ENCODE measurements around the gene TFIP11.
"Not testable (repeated sequence)": the region's sequence is repeated elsewhere in the genome, so short reads cannot be mapped to it uniquely, and the experiment has no call there.

TFIP11 gene

DNA sequence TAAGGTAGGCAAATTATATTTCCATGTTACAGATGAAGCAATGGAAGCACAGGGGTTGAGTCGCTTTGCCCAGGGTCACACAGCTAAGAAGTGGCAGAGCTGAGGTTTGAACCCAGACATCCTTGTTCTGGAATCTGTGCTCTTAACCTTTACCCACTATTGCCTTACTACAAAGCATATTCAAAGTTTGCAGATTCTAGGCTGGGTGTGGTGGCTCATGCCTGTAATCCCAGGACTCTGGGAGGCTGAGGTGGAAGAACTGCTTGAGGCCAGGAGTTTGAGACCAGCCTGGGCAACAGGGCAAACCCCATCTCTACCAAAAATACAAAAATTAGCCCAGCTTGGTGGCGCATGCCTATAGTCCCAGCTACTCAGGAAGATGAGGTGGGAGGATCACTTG is 27.8 kb upstream of the TFIP11 start:
- no peak for DNase-seq

DNA sequence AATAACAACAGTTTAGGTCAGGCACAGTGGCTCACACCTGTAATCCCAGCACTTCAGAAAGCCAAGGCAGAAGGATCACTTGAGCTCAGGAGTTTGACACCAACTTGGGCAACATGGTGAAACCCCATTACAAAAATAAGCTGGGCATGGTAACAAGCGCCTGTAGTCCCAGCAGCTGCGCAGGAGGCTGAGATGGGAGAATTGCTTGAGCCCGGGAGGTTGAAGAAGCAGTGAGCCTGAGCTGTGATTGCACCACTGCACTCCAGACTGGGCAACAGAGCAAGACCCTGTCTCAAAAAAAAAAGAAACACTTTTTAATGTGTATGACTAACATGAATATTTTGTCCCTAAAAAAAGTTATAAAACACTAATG is 24.5 kb upstream of the TFIP11 start:
- no peak for DNase-seq

GRCh38 chr22:26536056-26536761 is 23.9 kb upstream of the TFIP11 start:
- no peak for DNase-seq

- no peak for DNase-seq
Observed at GRCh38 chr22:26535603-26535908, 23.3 kb upstream of the TFIP11 start.

GRCh38 chr22:26534874-26535602 is 22.8 kb upstream of the TFIP11 start:
- DNase-seq, result no peak

DNA sequence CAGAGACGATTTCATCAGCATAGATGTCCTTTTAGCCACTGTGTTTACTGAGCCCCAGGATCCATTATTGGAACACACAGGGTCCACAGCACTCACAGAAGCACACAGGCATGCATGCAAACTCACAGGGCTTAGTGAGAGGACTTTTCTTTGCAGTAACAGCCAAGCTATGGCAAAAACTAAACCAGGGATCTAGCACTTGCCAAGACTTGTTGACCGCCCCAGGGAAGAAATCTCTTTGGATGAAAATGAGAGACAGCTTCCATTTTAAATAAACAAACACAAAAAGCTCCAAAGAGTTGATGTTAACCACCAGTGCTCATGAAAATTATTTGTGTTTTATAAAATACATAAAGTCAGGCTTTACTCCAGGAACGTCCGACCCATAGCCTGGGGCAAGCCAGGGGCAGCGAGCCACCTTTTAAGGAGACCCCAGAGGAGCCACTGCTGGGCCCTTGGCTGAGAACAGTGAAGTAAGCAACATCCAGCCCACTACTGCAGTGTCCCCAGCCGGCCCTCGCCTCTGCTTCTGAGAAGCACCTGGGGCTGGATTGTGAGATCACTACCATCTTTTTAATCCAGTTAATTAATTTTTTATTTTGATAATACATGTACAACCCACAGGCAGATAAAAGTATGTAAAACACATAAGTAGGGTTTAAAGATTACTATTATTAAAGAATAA is 22.0 kb upstream of the TFIP11 start:
- DNase-seq, result no peak

- DNase-seq, result no peak
Observed at GRCh38 chr22:26529345-26529744, 17.1 kb upstream of the TFIP11 start.

- DNase-seq, result not testable (repeated sequence)
Observed at GRCh38 chr22:26528518-26528917, 16.2 kb upstream of the TFIP11 start.

GRCh38 chr22:26527574-26528465 is 15.5 kb upstream of the TFIP11 start:
- no peak for DNase-seq

- no peak for DNase-seq
Observed at GRCh38 chr22:26527167-26527566, 14.9 kb upstream of the TFIP11 start.

GRCh38 chr22:26525946-26526564 is 13.8 kb upstream of the TFIP11 start:
- no peak for DNase-seq

DNA sequence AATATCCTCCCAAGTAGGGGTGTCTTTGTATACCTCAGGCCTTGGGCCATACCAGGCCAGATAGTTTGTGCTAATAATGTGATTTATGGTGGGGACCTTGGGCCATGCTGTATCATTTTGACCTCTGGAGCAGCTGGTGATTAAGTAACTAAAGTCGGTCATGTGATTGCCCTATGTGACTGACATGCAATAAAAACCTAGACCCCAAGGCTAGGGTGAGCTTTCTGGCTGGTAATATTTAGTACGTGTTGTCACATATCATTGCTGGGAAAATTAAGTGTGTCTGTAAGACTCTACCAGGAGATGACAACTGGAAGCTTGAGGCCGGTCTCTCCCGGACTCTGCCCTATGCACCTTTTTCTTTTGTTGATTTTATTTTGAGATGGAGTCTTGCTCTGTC is 12.6 kb upstream of the TFIP11 start:
- no peak for DNase-seq

DNA sequence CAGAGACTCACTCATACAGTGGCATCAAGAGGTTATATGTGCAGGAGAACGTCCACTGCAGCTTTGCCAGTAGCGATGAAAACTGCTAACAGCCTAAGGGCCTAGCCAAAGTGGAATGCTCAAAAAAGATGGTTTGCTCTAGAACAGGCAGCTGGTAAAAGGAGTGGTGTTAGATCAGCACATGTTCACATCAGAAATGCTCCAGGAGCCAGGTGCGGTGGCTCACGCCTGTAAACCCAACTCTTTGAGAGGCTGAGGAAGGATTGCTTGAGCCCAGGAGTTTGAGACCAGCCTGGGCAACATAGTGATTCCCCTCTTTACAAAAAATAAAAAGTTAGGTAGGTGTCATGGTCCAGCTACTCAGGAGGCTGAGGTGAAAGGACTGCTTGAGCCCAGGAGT is 10.3 kb upstream of the TFIP11 start:
- DNase-seq, result no peak

GRCh38 chr22:26522012-26522411 is 9.7 kb upstream of the TFIP11 start:
- no peak for DNase-seq

DNA sequence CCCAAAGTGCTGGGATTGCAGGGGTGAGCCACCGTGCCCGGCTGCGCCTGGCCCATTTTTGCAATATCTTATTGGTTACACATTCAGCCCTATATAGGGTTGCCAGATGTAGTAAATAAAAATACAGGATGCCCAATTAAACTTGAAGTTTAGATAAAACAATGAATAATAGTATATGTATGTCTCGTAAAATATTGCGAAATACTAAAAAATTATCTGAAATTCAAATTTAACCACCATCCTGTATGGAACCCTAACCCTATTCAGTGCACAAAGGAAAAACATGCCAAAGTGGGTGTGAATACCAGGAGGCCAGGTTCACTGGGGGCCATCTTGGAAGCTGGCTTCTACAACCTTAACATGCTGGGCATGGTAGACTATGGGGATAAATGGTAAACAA is 5.2 kb upstream of the TFIP11 start:
- no peak for DNase-seq

DNA sequence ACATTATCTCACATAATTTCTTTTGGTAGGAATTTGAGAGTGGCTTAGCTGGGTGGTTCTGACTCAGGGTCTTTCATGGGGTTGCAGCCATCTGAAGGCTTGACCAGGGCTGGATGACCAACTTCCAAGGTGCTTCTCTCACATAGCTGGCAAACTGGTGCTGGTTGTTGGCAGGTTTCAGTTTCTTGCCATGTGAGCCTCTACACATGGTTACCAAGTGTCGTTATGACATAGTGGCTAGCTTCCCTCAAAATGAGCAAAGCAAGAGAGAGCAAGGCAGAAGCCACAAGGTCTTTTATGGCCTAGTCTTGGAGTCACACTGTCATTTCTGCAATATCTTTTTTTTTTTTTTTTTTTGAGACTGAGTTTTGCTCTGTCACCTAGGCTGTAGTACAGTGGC is 4.2 kb upstream of the TFIP11 start:
- DNase-seq, result no peak

DNA sequence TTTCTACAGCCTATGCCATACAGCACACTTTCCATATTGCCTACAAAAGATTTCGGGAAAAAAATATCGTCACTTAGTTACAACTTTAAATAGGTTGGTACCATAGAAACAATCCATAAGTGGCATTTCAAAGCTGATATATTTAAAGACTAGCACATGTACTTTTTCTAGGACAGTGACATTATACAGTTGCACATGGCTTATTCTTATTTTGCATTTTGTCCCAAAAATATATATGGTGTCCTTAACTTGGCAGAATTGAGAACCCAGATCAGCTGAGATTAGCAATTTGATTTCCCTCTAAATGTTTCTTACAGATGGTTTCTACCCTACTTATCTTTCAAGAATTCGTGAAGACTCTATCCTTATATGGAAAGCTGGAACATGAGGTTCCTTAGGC is 3.7 kb upstream of the TFIP11 start:
- DNase-seq, result no peak

- DNase-seq, result no peak
Observed at GRCh38 chr22:26514419-26515161, 2.3 kb upstream of the TFIP11 start.

DNA sequence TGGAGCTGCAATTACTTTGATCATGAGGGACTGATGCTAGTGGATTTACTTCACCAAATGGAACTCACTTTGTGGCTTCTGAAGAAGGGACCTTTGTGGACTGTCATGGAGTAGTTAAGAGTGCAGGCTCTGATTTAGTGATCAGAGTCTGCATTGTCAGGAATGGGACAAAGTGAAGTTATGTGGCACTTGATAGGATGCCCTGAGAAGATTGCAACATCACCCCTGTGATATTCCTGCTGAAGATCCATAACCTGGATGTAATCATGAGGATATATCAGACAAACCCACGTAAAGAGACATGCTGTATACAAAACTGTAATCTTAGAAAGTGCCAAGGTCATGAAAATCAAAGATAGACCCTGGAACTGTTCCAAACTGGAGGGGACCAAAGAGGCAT is 1.6 kb upstream of the TFIP11 start:
- DNase-seq, result no peak

- no peak for DNase-seq
Observed at GRCh38 chr22:26508148-26508547, 4.1 kb downstream of the TFIP11 start.

DNA sequence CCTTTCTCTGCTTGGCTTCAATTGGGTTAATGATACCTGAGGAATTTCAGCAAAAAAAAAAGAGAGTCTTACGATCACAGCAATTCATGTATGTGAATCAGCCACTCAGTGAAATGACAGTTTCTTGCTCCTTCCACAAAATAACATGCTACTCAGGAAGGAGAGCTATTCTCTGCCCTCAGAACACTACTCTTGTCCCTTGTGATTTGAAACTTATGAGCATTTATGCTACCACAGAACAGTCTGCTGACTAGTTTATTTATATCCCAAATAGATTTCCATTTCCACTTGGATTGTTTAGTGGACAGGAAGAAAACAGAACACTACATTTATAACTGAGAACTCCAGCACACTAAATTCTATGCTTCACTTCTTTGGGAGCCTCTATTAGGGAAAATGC is 8.5 kb downstream of the TFIP11 start:
- DNase-seq, result no peak

All from DMS53 (cell line).